ENCODE measurements around the gene TSEN54.

The TSEN54 gene

GRCh38 chr17:75551266-75551665, 34.9 kb downstream of the TSEN54 start:
- no peak for DNase-seq (ENCODE audit: low spot score)
- ATAC-seq (ENCODE audit: low read depth), result no peak
- Histone ChIP-seq H3K9me3 (ENCODE audit: severe bottlenecking) (no peaks in the 10 kb centered on the region), H3K36me3 (ENCODE audit: low read depth) (no peaks in the 10 kb centered on the region), H3K27me3 (ENCODE audit: insufficient read depth, poor library complexity, severe bottlenecking) (no peaks in the 10 kb centered on the region), H3K4me1 (ENCODE audit: insufficient read depth, poor library complexity, severe bottlenecking) (peaks cover 15% of the 10 kb centered on the region), H3K4me3 (ENCODE audit: severe bottlenecking) (no peak overlapping the region), H3K27ac (ENCODE audit: poor library complexity, severe bottlenecking) (no peak overlapping the region)
- no peak for TF ChIP-seq CTCF (IDR thresholded peaks at IDR 0.05; ENCODE audit: poor library complexity, severe bottlenecking)

DNA sequence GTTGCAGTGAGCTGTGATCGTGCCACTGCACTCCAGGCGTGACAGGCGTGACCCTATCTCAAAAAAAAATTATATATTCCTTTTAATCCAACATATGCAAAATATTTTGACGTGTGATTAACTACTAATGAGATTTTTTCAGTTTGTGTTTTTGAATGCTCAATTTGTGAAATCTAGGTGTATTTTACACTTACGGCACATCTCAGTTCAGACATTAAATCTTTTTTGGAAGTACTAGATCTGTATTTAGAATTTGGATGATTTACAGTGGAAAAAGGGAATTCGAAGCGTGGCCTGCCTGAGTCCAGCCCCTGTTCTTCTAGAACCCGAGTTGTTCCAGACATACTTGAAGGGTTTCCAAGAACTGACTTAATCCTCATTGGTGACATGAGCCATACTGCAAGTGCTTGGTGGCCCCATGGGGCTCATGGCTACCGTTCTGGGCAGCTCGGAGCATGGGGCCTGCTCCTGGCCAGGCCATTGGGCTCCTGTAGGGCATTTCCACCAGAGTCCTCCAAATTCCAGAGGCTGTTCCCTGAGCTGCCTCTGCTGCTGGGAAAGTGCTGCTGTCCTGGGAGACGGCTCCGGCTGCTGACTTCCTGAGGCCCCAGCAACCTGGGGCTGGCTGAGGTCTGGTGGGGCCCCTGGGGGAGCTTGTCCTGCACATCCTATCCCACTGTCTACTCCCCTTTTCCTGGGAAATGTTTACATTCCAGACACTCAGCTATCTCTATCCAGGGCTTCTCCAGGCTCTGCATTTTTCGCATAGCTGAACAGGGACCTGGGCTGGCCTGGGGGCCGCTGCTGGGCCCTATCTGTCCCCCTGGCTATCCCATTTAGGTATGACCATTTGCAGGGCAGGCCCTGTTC, 36.3 kb downstream of the TSEN54 start:
- Histone ChIP-seq H3K9me3 (ENCODE audit: severe bottlenecking) (no peaks in the 10 kb centered on the region), H3K4me1 (ENCODE audit: insufficient read depth, poor library complexity, severe bottlenecking) (peaks cover 15% of the 10 kb centered on the region), H3K36me3 (ENCODE audit: low read depth) (no peaks in the 10 kb centered on the region), H3K4me3 (ENCODE audit: severe bottlenecking) (no peak overlapping the region), H3K27me3 (ENCODE audit: insufficient read depth, poor library complexity, severe bottlenecking) (no peaks in the 10 kb centered on the region), H3K27ac (ENCODE audit: poor library complexity, severe bottlenecking) (no peak overlapping the region)
- DNase-seq (ENCODE audit: low spot score) (no peak), ATAC-seq (ENCODE audit: low read depth) (no peak)
- TF ChIP-seq CTCF (IDR thresholded peaks at IDR 0.05; ENCODE audit: poor library complexity, severe bottlenecking), result no peak

GRCh38 chr17:75553295-75554110, 37.2 kb downstream of the TSEN54 start:
- no peak for ATAC-seq (ENCODE audit: low read depth)
- Histone ChIP-seq H3K9me3 (ENCODE audit: severe bottlenecking) (no peaks in the 10 kb centered on the region), H3K4me1 (ENCODE audit: insufficient read depth, poor library complexity, severe bottlenecking) (peaks cover 15% of the 10 kb centered on the region), H3K36me3 (ENCODE audit: low read depth) (no peaks in the 10 kb centered on the region), H3K27ac (ENCODE audit: poor library complexity, severe bottlenecking) (no peak overlapping the region), H3K4me3 (ENCODE audit: severe bottlenecking) (no peak overlapping the region), H3K27me3 (ENCODE audit: insufficient read depth, poor library complexity, severe bottlenecking) (no peaks in the 10 kb centered on the region)
- DNase-seq (ENCODE audit: low spot score), result no peak
- TF ChIP-seq CTCF (IDR thresholded peaks at IDR 0.05; ENCODE audit: poor library complexity, severe bottlenecking), result no peak

DNA sequence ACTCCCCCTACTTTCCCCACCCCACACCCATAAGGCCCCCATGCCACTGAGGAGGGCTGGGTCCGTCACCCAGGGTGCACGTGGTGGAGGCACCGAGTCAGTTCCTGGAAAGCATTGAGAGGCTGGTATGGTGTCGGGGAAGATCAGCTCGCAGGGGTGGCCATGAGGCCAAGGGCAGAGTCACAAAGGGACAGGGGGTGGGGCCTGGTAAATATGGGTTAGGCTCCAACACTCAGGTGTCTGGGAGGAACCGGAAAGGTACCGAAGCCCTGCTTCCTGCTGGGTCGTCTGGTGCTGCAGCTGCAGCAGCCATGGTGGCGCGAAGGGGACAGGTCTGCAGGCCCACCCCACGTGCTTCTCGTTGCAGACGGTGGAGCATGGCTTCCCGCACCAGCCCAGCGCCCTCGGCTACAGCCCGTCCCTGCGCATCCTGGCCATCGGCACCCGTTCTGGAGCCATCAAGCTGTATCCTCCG, 39.4 kb downstream of the TSEN54 start:
- Histone ChIP-seq H3K9me3 (ENCODE audit: severe bottlenecking) (no peaks in the 10 kb centered on the region), H3K27me3 (ENCODE audit: insufficient read depth, poor library complexity, severe bottlenecking) (no peaks in the 10 kb centered on the region), H3K4me3 (ENCODE audit: severe bottlenecking) (no peak overlapping the region), H3K4me1 (ENCODE audit: insufficient read depth, poor library complexity, severe bottlenecking) (no peaks in the 10 kb centered on the region), H3K36me3 (ENCODE audit: low read depth) (no peaks in the 10 kb centered on the region), H3K27ac (ENCODE audit: poor library complexity, severe bottlenecking) (no peak overlapping the region)
- no peak for TF ChIP-seq CTCF (IDR thresholded peaks at IDR 0.05; ENCODE audit: poor library complexity, severe bottlenecking)
- DNase-seq (ENCODE audit: low spot score), result no peak
- no peak; the same call in 2 of the 3 replicates for ATAC-seq (ENCODE audit: low read depth)
